Liver (tissue), 9 donors: Measurements from ENCODE around the gene PRKAR1B. TPM values are rescaled to one million over a fixed set of nuclear protein-coding genes. Genes with fewer than 3 reads are reported as not detected.

ENCODE experiments used
- DNase-seq: peaks from one replicate; pipeline ENCODE4 v3.0.0-alpha.2; 2017; ENCODE audit warnings: low spot score
- H3K27ac ChIP-seq, 2 donors: one replicate each; pipeline ENCODE4 v1.7.0; 2013; ENCODE audit warnings: inconsistent platforms in 2 of 2, low read length in 2 of 2, control low read depth in 1 of 2, low read depth in 1 of 2, mild to moderate bottlenecking in 1 of 2
- H3K27me3 ChIP-seq, 4 donors: one replicate each; pipeline versions ENCODE4 v1.6.1 to v1.7.0; 2013; ENCODE audit warnings: low read length in 3 of 4, inconsistent platforms in 1 of 4, mild to moderate bottlenecking in 1 of 4, moderate library complexity in 1 of 4; ENCODE audit not compliant: control insufficient read depth in 4 of 4, insufficient read depth in 4 of 4
- H3K36me3 ChIP-seq, 4 donors: one replicate each; pipeline versions ENCODE4 v1.6.1 to v1.7.0; 2013; ENCODE audit warnings: low read length in 3 of 4, mild to moderate bottlenecking in 3 of 4, low read depth in 1 of 4, moderate library complexity in 1 of 4; ENCODE audit not compliant: control insufficient read depth in 4 of 4, insufficient read depth in 3 of 4
- H3K4me1 ChIP-seq, 4 donors: one replicate each; pipeline versions ENCODE4 v1.6.1 to v1.7.0; 2013; ENCODE audit warnings: low read length in 3 of 4, mild to moderate bottlenecking in 3 of 4, moderate library complexity in 1 of 4; ENCODE audit not compliant: control insufficient read depth in 4 of 4, insufficient read depth in 4 of 4
- H3K4me3 ChIP-seq, 3 donors: one replicate each; pipeline versions ENCODE4 v1.6.1 to v1.7.0; 2013; ENCODE audit warnings: low read length in 3 of 3, control low read depth in 1 of 3, low read depth in 1 of 3, mild to moderate bottlenecking in 1 of 3
- H3K9ac ChIP-seq, 2 donors: one replicate each; pipeline ENCODE4 v1.7.0; 2013; ENCODE audit warnings: low read length in 2 of 2, mild to moderate bottlenecking in 2 of 2, moderate library complexity in 2 of 2, control low read depth in 1 of 2, low read depth in 1 of 2
- H3K9me3 ChIP-seq, 4 donors: one replicate each; pipeline versions ENCODE4 v1.6.1 to v1.7.0; 2013; ENCODE audit warnings: low read length in 3 of 4; ENCODE audit not compliant: control insufficient read depth in 4 of 4
- EGR1 ChIP-seq, 2 donors: IDR thresholded peaks; 2 replicates each; pipeline ENCODE4 v1.6.1; 2016 to 2018; ENCODE audit warnings: antibody characterized with exemption in 2 of 2, low read depth in 2 of 2
- FOXA1 ChIP-seq: IDR thresholded peaks from 2 replicates; pipeline ENCODE4 v1.6.1; 2016; ENCODE audit warnings: antibody characterized with exemption
- FOXA2 ChIP-seq: IDR thresholded peaks from 2 replicates; pipeline ENCODE4 v1.6.1; 2016; ENCODE audit warnings: antibody characterized with exemption
- GABPA ChIP-seq, 2 donors: IDR thresholded peaks in 1 of 2; conservative IDR thresholded peaks in 1 of 2; 2 replicates each; pipeline ENCODE4 v1.6.1; 2016; ENCODE audit warnings: antibody characterized with exemption in 2 of 2, mild to moderate bottlenecking in 1 of 2, moderate library complexity in 1 of 2
- HNF4A ChIP-seq, 2 donors: conservative IDR thresholded peaks; 2 replicates each; pipeline ENCODE4 v1.6.1; 2016; ENCODE audit warnings: antibody characterized with exemption in 2 of 2, mild to moderate bottlenecking in 2 of 2
- HNF4G ChIP-seq: IDR thresholded peaks from 2 replicates; pipeline ENCODE4 v1.6.1; 2016; ENCODE audit warnings: antibody characterized with exemption
- JUND ChIP-seq, 2 donors: IDR thresholded peaks; 2 replicates each; pipeline ENCODE4 v1.6.1; 2016; ENCODE audit warnings: antibody characterized with exemption in 2 of 2
- NR2F2 ChIP-seq: IDR thresholded peaks from 2 replicates; pipeline ENCODE4 v1.6.1; 2016; ENCODE audit warnings: antibody characterized with exemption
- RAD21 ChIP-seq, 2 donors: IDR thresholded peaks; 2 replicates each; pipeline ENCODE4 v1.6.1; 2016; ENCODE audit warnings: antibody characterized with exemption in 2 of 2, mild to moderate bottlenecking in 2 of 2
- RXRA ChIP-seq, 2 donors: IDR thresholded peaks; 2 replicates each; pipeline ENCODE4 v1.6.1; 2017 to 2018; ENCODE audit warnings: antibody characterized with exemption in 2 of 2, mild to moderate bottlenecking in 1 of 2
- SP1 ChIP-seq: IDR thresholded peaks from 2 replicates; pipeline ENCODE4 v1.6.1; 2018; ENCODE audit warnings: antibody characterized with exemption, mild to moderate bottlenecking
- TAF1 ChIP-seq: conservative IDR thresholded peaks from 2 replicates; pipeline ENCODE4 v1.6.1; 2016; ENCODE audit warnings: antibody characterized with exemption, mild to moderate bottlenecking
- YY1 ChIP-seq: IDR thresholded peaks from 2 replicates; pipeline ENCODE4 v1.6.1; 2016; ENCODE audit warnings: antibody characterized with exemption, mild to moderate bottlenecking
- WGBS: extraction: QIAGEN DNeasy Blood & Tissue Kit; methylation state at CpG from one replicate; pipeline ENCODE4 v1.1.7; 2013; 5-methylcytosine and 5-hydroxymethylcytosine counted together
- polyA plus RNA-seq, 2 donors: library from polyadenylated mRNA; stranded (reverse) in 1 of 2; unstranded in 1 of 2; fragments of 200-250 nt in 1 of 2; fragments of >200 nt in 1 of 2; fragmentation: Nextera tagmentation in 1 of 2; extraction: Ambion mirVana in 1 of 2; gene quantifications; one replicate each; pipeline versions ENCODE4 v1.2.1 to v1.2.3, GENCODE V29; 2013 to 2015
- total RNA-seq, 2 donors: library from RNA; depleted of rRNA; stranded (reverse); fragments of >200 nt; gene quantifications; one replicate each; pipeline ENCODE4 v1.2.3, GENCODE V29; 2014
- TF ChIP-seq, protein P1 (sequence below): IDR thresholded peaks from 2 replicates; pipeline ENCODE4 v1.6.1; 2016; ENCODE audit warnings: antibody characterized with exemption
- TF ChIP-seq, protein P2 (sequence below): IDR thresholded peaks from 2 replicates; pipeline ENCODE4 v1.6.1; 2016; ENCODE audit warnings: antibody characterized with exemption
- TF ChIP-seq, protein P3 (sequence below): fragments of 150-350 bp; IDR thresholded peaks from 2 replicates; pipeline ENCODE4 v1.5.1; 2017; ENCODE audit warnings: improper control_type of control experiment, low read depth, low read length; ENCODE audit not compliant: missing input control
- TF ChIP-seq, protein P4 (sequence below): IDR thresholded peaks from 2 replicates; pipeline ENCODE4 v1.6.1; 2016; ENCODE audit warnings: antibody characterized with exemption, mild to moderate bottlenecking
- TF ChIP-seq, protein P5 (sequence below): IDR thresholded peaks from 2 replicates; pipeline ENCODE4 v1.6.1; 2016; ENCODE audit warnings: antibody characterized with exemption
- donor health status: healthy.
- donor health status: healthy.
- donor health status: healthy.
- donor health status: healthy.
- donor health status: healthy.

PRKAR1B gene
- total and polyA plus RNA-seq, 4 donors: 11.1 to 14.4 (median 12.4) TPM

DNA sequence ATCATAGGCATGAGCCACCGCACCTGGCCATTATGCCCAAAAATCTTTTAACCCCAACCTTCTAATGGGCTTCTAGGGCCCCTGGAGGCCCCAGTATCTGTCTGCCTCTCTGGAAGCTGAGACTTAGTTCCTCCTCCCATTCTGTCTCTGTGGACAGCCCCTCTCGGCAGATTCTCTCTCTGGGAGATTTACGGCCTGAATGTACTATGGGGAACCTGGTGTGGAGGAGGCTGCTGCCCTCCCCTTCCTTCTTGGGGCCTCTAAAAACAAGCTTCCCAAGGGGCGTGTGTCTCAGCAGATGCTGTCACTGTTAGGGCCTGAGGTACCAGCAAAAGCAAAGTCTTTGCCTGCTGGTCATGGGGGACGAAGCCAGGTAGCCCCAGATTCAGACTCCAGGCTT is 35.8 kb upstream of the PRKAR1B start:
- Histone ChIP-seq H3K4me3 (no peak overlapping the region), H3K27ac (no peak overlapping the region), H3K9ac (no peak overlapping the region), H3K9me3 (no peaks in the 10 kb centered on the region), H3K27me3 (no peaks in the 10 kb centered on the region), H3K36me3 (peaks cover 4 to 38% (median 22%) of the 10 kb centered on the region in 4 donors), H3K4me1 (no peaks in the 10 kb centered on the region)
- 77% methylated on average over 5 of the region's 5 CpGs for WGBS
- DNase-seq: no peak
- TF ChIP-seq TAF1 (no peak), HNF4G (no peak), EGR1 (IDR thresholded peaks at IDR 0.05; ENCODE audit: low read depth in 2 of 2) (no peak), RAD21 (IDR thresholded peaks at IDR 0.05) (no peak), SP1 (no peak), YY1 (no peak), NR2F2 (no peak), JUND (IDR thresholded peaks at IDR 0.05) (no peak), HNF4A (conservative IDR thresholded peaks at IDR 0.05) (no peak), FOXA1 (no peak), FOXA2 (no peak), GABPA (IDR thresholded peaks at IDR 0.05 in 1 of 2, conservative IDR thresholded peaks at IDR 0.05 in 1 of 2) (no peak), RXRA (IDR thresholded peaks at IDR 0.05) (no peak)
- TF ChIP-seq, protein P1, sequence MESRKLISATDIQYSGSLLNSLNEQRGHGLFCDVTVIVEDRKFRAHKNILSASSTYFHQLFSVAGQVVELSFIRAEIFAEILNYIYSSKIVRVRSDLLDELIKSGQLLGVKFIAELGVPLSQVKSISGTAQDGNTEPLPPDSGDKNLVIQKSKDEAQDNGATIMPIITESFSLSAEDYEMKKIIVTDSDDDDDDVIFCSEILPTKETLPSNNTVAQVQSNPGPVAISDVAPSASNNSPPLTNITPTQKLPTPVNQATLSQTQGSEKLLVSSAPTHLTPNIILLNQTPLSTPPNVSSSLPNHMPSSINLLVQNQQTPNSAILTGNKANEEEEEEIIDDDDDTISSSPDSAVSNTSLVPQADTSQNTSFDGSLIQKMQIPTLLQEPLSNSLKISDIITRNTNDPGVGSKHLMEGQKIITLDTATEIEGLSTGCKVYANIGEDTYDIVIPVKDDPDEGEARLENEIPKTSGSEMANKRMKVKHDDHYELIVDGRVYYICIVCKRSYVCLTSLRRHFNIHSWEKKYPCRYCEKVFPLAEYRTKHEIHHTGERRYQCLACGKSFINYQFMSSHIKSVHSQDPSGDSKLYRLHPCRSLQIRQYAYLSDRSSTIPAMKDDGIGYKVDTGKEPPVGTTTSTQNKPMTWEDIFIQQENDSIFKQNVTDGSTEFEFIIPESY: no peak
- TF ChIP-seq, protein P2, sequence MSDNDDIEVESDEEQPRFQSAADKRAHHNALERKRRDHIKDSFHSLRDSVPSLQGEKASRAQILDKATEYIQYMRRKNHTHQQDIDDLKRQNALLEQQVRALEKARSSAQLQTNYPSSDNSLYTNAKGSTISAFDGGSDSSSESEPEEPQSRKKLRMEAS: no peak
- TF ChIP-seq, protein P3, sequence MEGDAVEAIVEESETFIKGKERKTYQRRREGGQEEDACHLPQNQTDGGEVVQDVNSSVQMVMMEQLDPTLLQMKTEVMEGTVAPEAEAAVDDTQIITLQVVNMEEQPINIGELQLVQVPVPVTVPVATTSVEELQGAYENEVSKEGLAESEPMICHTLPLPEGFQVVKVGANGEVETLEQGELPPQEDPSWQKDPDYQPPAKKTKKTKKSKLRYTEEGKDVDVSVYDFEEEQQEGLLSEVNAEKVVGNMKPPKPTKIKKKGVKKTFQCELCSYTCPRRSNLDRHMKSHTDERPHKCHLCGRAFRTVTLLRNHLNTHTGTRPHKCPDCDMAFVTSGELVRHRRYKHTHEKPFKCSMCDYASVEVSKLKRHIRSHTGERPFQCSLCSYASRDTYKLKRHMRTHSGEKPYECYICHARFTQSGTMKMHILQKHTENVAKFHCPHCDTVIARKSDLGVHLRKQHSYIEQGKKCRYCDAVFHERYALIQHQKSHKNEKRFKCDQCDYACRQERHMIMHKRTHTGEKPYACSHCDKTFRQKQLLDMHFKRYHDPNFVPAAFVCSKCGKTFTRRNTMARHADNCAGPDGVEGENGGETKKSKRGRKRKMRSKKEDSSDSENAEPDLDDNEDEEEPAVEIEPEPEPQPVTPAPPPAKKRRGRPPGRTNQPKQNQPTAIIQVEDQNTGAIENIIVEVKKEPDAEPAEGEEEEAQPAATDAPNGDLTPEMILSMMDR: no peak
- TF ChIP-seq, protein P4, sequence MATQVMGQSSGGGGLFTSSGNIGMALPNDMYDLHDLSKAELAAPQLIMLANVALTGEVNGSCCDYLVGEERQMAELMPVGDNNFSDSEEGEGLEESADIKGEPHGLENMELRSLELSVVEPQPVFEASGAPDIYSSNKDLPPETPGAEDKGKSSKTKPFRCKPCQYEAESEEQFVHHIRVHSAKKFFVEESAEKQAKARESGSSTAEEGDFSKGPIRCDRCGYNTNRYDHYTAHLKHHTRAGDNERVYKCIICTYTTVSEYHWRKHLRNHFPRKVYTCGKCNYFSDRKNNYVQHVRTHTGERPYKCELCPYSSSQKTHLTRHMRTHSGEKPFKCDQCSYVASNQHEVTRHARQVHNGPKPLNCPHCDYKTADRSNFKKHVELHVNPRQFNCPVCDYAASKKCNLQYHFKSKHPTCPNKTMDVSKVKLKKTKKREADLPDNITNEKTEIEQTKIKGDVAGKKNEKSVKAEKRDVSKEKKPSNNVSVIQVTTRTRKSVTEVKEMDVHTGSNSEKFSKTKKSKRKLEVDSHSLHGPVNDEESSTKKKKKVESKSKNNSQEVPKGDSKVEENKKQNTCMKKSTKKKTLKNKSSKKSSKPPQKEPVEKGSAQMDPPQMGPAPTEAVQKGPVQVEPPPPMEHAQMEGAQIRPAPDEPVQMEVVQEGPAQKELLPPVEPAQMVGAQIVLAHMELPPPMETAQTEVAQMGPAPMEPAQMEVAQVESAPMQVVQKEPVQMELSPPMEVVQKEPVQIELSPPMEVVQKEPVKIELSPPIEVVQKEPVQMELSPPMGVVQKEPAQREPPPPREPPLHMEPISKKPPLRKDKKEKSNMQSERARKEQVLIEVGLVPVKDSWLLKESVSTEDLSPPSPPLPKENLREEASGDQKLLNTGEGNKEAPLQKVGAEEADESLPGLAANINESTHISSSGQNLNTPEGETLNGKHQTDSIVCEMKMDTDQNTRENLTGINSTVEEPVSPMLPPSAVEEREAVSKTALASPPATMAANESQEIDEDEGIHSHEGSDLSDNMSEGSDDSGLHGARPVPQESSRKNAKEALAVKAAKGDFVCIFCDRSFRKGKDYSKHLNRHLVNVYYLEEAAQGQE: no peak
- TF ChIP-seq, protein P5, sequence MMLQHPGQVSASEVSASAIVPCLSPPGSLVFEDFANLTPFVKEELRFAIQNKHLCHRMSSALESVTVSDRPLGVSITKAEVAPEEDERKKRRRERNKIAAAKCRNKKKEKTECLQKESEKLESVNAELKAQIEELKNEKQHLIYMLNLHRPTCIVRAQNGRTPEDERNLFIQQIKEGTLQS: no peak
